SU-DHL-6 (cell line): ENCODE measurements around the gene GATAD2B.

Source experiments
- H2AFZ ChIP-seq: fragments of 200-600 bp; sonication (generic); 2 replicates; pipeline ENCODE4 v1.6.1; 2014; ENCODE audit warnings: low read depth, mild to moderate bottlenecking, moderate library complexity, mixed read lengths, antibody characterized with exemption, low read length; ENCODE audit not compliant: severe bottlenecking
- H3F3A ChIP-seq: fragments of 200-600 bp; shearing (Covaris generic); 2 replicates; pipeline ENCODE4 v1.6.0; 2016; ENCODE audit warnings: antibody characterized with exemption, mild to moderate bottlenecking; ENCODE audit not compliant: insufficient read depth
- H3K27ac ChIP-seq: fragments of 200-600 bp; sonication (generic); 2 replicates; pipeline ENCODE4 v1.5.1; 2016; ENCODE audit warnings: low read depth, mild to moderate bottlenecking, low read length, moderate library complexity, mixed read lengths
- H3K27me3 ChIP-seq: fragments of 200-600 bp; sonication (generic), shearing (Covaris generic); 2 replicates; pipeline ENCODE4 v1.6.0; 2014; ENCODE audit warnings: mild to moderate bottlenecking, low read length
- H3K36me3 ChIP-seq: fragments of 200-600 bp; sonication (generic); 2 replicates; pipeline ENCODE4 v1.6.1; 2014; ENCODE audit warnings: mild to moderate bottlenecking, low read length, mixed read lengths
- H3K4me2 ChIP-seq: fragments of 300-600, 200-600 bp; shearing (Covaris generic), sonication (generic); 2 replicates; pipeline ENCODE4 v1.6.0; 2014; ENCODE audit warnings: low read length, low read depth, mild to moderate bottlenecking; ENCODE audit not compliant: poor library complexity, severe bottlenecking
- H3K4me3 ChIP-seq: fragments of 200-600 bp; sonication (generic); 2 replicates; pipeline ENCODE4 v1.5.1; 2014; ENCODE audit warnings: antibody characterized with exemption, low read length, mild to moderate bottlenecking, mixed read lengths; ENCODE audit not compliant: insufficient read depth, poor library complexity, severe bottlenecking
- H3K79me2 ChIP-seq: fragments of 200-600 bp; sonication (generic); 2 replicates; pipeline ENCODE4 v1.6.1; 2014; ENCODE audit warnings: mild to moderate bottlenecking, low read length, moderate library complexity; ENCODE audit not compliant: insufficient read depth
- H3K9ac ChIP-seq: fragments of 200-600 bp; sonication (generic); 2 replicates; pipeline ENCODE4 v1.7.0; 2014; ENCODE audit warnings: mild to moderate bottlenecking, low read length
- H3K9me2 ChIP-seq: fragments of 200-600 bp; sonication (generic); replicated peaks from 2 replicates; pipeline ENCODE4 v1.6.1; 2014; ENCODE audit warnings: low read length; ENCODE audit not compliant: insufficient read depth
- H3K9me3 ChIP-seq: fragments of 200-600 bp; sonication (generic); 2 replicates; pipeline ENCODE4 v1.6.1; 2014; ENCODE audit warnings: low read length, mixed read lengths; ENCODE audit not compliant: insufficient read depth
- H4K20me1 ChIP-seq: fragments of 200-600 bp; sonication (generic); 2 replicates; pipeline ENCODE4 v1.6.1; 2014; ENCODE audit warnings: low read depth, mild to moderate bottlenecking, antibody characterized with exemption, low read length, moderate library complexity, mixed read lengths
- CTCF ChIP-seq: fragments of 200-600 bp; sonication (generic); IDR thresholded peaks from one replicate; pipeline ENCODE4 v1.5.1; 2017; ENCODE audit warnings: antibody characterized with exemption, mild to moderate bottlenecking, low read length, moderate library complexity; ENCODE audit not compliant: insufficient read depth, poor library complexity, severe bottlenecking
- EZH2phosphoT487 ChIP-seq: fragments of 200-600 bp; sonication (generic), shearing (Covaris generic); conservative IDR thresholded peaks from 2 replicates; pipeline ENCODE4 v1.6.1; 2018; ENCODE audit warnings: mild to moderate bottlenecking, antibody characterized with exemption, low read length, moderate library complexity, mixed read lengths

The GATAD2B gene

GRCh38 chr1:153779781-153780541 lies 142.8 kb downstream of the GATAD2B start:
- no peak overlapping the region for H3K27ac ChIP-seq
- H3K9me3 ChIP-seq, result no peaks in the 10 kb centered on the region
- H3K9ac ChIP-seq, result no peak overlapping the region

GRCh38 chr1:153778824-153779519 lies 143.8 kb downstream of the GATAD2B start:
- TF ChIP-seq CTCF (no peak), EZH2phosphoT487 (no peak)
- Histone ChIP-seq H3K9ac (no peak overlapping the region), H3K27ac (no peak overlapping the region)

More at GRCh38 chr1:153779781-153780541, 142.8 kb downstream of the GATAD2B start:
- Histone ChIP-seq H3K36me3 (no peaks in the 10 kb centered on the region), H3K4me2 (no peak overlapping the region), H3K9me2 (no peaks in the 10 kb centered on the region), H3K4me3 (no peak overlapping the region), H3K79me2 (no peaks in the 10 kb centered on the region), H3F3A (no peaks in the 10 kb centered on the region), H4K20me1 (no peaks in the 10 kb centered on the region), H2AFZ (no peak overlapping the region), H3K27me3 (no peaks in the 10 kb centered on the region)
- TF ChIP-seq EZH2phosphoT487 (no peak), CTCF (no peak)

GRCh38 chr1:153778051-153778823 lies 144.5 kb downstream of the GATAD2B start:
- H3K4me2 ChIP-seq, result no peak overlapping the region
- no peaks in the 10 kb centered on the region for H3K36me3 ChIP-seq
- no peak for TF ChIP-seq EZH2phosphoT487
- no peak for TF ChIP-seq CTCF
- H3K9me3 ChIP-seq, result no peaks in the 10 kb centered on the region
- H3K9ac ChIP-seq, result no peak overlapping the region
- H3K79me2 ChIP-seq, result no peaks in the 10 kb centered on the region
- no peaks in the 10 kb centered on the region for H3K9me2 ChIP-seq
- peaks cover 4% of the 10 kb centered on the region; the same call in 1 of the 2 replicates for H3F3A ChIP-seq
- H3K27ac ChIP-seq, result no peak overlapping the region
- H3K27me3 ChIP-seq, result no peaks in the 10 kb centered on the region
- H4K20me1 ChIP-seq, result no peaks in the 10 kb centered on the region
- H3K4me3 ChIP-seq, result no peak overlapping the region
- H2AFZ ChIP-seq, result no peak overlapping the region

More at GRCh38 chr1:153778824-153779519, 143.8 kb downstream of the GATAD2B start:
- no peaks in the 10 kb centered on the region for H3K9me2 ChIP-seq
- H3F3A ChIP-seq, result no peaks in the 10 kb centered on the region
- H4K20me1 ChIP-seq, result no peaks in the 10 kb centered on the region
- no peaks in the 10 kb centered on the region for H3K9me3 ChIP-seq
- no peak overlapping the region for H3K4me2 ChIP-seq
- no peak overlapping the region for H2AFZ ChIP-seq
- H3K27me3 ChIP-seq, result no peaks in the 10 kb centered on the region
- no peaks in the 10 kb centered on the region for H3K36me3 ChIP-seq
- no peak overlapping the region for H3K4me3 ChIP-seq
- no peaks in the 10 kb centered on the region for H3K79me2 ChIP-seq
